ENCODE measurements around the gene NCF4.
A peak's percentile ranks its signal among the peaks of the same experiment; 100 is the strongest.

The NCF4 gene

DNA sequence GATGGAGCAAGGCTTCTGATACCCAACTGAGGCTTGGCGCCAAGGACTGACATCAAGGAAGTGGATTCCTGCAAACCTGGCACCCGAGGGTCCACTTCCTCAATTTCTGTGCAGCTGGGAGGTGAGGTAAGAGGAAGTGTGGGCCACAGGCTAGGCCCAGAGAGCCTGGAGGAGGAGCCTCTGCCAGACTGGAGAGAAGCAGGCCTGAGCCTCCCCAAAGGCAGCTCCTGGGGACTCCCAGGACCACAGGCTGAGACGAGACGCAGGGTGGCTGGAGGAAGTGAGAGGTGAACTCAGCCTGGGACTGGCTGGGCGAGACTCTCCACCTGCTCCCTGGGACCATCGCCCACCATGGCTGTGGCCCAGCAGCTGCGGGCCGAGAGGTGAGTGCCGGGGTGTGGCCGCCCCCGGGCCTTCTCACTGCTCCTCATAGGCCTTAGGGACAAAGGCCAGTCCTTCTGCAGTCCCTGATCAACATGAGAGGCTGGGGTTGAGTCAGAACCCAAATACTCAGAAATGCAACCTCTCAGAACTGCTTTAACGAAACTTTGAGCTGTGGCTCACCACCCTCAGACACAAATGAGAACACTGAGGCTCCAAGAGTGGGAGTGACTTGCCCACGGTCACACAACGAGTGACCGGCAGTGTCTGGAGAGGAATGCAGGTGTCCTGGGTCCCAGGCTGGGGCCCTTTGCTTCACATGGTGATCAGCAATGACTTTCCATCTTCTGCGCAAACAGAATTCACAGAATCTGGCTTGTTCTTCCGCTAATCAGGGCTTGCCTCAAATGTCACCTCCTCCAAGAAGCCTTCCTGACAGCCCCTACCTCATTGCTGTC lies at the start of gene NCF4:
Gene NCF4, plus strand, starts transcription at position 186 of the 839 bp plus-strand sequence. Its CDS starts 166 bp downstream, at position 352.
- no peak for DNase-seq

GRCh38 chr22:36811094-36811800 lies 49.6 kb upstream of the NCF4 start:
- DNase-seq, result no peak

GRCh38 chr22:36814801-36815200 lies 46.0 kb upstream of the NCF4 start:
- no peak for DNase-seq

DNA sequence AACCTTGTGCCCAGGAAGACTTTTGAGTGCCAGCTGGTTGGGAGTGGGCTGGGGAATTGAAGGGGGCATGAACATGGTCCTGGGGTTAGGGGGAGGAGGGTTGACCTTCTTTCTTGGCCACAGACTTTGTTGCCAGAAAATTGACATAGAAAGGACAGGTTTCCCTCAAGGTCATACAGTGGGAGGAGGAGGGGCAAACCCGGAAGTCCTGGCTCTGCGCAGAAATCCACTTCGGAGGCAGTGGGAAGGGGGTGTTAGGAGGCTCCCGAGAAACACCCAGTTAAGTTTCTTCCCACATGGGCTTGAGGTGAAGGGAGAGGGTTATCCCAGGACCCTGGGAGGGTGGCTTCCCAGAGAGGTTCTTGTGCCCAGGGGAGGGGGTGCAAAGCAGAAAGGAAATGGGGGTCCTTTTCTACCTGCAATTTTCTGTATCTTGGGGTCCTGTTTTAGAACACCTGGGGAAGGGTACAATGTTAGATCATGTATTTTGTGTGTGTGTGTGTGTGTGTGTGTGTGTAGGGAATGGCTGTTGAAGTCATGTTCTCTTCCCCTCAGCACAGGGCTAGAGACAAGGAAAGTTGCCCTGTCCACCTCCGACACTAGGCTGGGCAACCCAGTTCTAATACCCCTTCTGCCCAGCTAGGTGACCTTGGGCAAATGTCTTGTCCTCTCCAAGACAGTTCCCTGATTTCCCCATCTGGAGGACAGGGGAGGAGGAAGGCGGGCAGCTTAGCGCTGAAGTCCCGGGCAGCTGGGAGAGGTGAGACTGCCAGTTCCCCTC lies 45.1 kb upstream of the NCF4 start:
- no peak for DNase-seq

DNA sequence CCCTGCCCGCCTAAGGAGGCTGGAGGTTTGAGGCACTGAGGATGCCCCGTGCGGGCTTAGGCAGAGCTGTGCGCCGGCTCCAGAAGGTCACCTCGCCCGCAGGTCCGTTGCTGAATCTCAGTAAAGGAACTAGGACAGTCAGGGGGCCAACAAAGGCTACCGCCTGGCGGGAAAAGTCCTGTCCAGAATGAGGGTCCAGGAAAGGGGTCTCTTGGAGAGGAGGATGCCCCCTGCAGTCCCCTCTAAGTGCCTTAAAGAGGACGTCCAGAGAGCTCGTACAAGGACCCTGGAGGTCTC lies 44.5 kb upstream of the NCF4 start:
- no peak for DNase-seq

GRCh38 chr22:36816636-36817524 lies 43.9 kb upstream of the NCF4 start, which contains the start of gene PVALB:
Gene PVALB (minus strand): TSS chr22:36817035. CDS start chr22:36817005, 30 bp downstream.
- peak in 1 of 2 experiments; percentile 31 for DNase-seq

GRCh38 chr22:36817525-36817848 lies 43.3 kb upstream of the NCF4 start:
- peak in 1 of 2 experiments; percentile 37 for DNase-seq

- DNase-seq, result no peak
Measured at GRCh38 chr22:36818010-36818642, 42.7 kb upstream of the NCF4 start.

DNA sequence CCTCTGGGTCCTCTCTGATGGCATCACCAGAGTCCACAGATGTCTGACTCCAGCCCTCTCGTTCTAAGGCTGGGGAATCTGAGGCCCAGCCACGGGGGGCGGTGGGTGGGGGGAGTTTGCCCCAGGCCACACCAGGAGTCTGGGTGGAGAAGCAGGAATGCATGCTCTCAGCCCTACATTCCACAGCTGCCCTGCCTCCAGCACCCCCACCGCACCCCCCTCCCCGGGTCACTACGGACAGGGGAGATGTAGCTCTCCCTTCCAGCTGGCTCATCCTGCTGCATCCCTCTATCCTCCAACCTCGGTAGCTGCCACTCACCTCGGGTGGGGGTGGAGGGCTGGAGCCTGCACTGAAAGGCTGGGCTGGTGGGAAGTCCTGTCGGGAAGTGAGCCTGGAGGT lies 41.7 kb upstream of the NCF4 start:
- DNase-seq, result no peak

DNA sequence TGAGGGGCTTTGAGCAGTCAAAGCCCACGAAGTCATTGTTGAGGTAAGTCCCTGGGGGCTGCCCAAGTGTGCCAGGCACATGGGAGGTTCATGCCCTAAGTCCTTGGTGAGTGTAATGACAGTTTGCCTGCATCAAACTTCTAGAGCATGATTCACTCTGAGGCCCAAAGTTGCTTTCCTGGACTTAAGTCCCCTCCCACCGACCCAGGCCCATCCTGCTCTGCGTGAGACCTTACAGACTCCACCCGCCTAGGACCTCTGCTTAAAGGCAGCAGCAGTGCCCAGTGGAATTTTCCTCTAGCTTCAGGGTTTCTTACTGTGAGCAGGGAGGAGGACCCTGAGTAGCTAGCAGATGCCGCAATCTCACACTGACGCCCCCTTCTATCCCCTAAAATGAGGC lies 38.2 kb upstream of the NCF4 start:
- no peak for DNase-seq

DNA sequence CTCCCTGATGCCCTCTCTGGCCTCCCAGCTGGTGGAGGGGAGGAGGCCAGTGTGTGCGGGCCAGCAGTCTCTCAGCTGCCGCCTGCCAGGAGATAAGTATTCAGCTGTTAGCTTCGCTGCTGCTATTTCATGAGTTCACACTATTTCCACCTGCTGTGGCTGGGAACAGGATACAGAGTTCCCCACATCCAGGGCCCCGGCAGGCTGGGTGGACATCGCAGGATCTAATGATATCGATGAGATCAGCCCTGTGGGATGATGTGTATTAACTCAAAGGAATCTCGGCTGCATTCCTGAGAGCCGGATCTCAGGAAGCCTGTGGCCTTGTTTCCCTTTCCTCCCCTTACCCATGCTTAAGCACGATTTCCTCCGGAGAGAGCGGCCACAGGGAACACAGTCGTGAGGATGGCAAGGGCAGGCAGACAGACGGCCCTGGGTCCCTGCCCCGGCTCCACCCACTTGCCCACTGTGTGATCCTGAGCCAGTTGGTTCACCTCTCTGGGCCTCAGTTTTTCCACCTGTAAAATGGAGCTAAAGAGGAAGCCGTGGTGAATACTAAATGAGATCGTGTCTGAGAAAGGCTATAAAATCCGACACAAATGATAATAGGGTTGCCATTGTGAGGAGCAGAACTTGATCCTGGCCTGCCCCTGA lies 37.5 kb upstream of the NCF4 start:
- no peak for DNase-seq

- no peak for DNase-seq
Measured at GRCh38 chr22:36824655-36825054, 36.2 kb upstream of the NCF4 start.

DNA sequence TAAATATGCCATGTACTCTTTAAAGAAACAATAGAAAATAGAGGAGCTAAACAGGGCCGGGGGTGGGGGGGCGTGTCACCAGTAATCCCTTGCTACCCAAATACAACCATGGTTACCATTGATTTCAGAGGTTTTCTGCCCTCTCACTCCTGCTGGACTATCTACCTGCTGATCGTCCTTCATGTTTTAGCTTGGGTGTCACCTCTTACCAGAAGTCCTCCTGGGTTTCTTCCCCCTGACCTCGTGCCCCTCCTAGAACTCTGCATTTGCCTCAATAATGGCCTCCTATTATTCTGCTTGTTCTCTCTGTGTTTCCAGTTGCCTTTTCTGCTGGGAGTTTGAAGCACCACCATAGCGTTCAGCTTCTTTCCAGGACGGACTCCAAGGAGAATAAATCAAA lies 34.5 kb upstream of the NCF4 start:
- DNase-seq, result no peak

- no peak for DNase-seq
Measured at GRCh38 chr22:36828815-36829214, 32.0 kb upstream of the NCF4 start.

DNA sequence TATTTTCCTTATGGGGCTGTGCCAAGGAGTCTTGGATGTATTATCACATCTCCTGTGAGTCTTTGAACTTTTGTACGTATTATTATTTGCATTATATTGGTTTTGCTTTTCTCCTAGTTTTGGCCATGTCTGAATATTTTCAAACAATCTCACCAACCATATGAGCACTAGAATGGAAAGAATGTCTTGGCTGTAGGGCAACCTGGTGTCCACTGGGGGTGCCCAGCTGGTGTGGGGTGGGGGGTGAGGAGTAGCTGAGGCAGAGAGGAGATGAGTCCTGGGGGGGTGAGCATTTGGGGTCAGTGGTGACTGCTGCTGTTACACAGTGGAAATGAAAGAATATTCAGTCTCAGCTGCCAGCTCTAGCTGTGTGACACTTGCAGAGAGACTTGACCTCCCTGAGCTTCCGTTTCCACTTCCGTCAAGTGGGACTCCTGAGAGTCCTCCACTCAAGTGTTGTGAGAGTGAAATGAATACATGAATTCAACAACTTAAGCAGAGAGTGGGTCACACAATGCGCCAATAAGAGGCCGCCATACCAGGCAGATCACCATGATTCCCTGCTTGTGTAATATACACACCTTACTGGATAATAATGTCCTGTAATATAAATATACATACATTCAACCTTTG lies 31.3 kb upstream of the NCF4 start:
- no peak for DNase-seq

- DNase-seq, result no peak
Measured at GRCh38 chr22:36830601-36831000, 30.2 kb upstream of the NCF4 start.

GRCh38 chr22:36831206-36831605 lies 29.6 kb upstream of the NCF4 start:
- no peak for DNase-seq

GRCh38 chr22:36831717-36832116 lies 29.1 kb upstream of the NCF4 start:
- DNase-seq, result no peak

- no peak for DNase-seq
Measured at GRCh38 chr22:36833073-36833472, 27.7 kb upstream of the NCF4 start.

DNA sequence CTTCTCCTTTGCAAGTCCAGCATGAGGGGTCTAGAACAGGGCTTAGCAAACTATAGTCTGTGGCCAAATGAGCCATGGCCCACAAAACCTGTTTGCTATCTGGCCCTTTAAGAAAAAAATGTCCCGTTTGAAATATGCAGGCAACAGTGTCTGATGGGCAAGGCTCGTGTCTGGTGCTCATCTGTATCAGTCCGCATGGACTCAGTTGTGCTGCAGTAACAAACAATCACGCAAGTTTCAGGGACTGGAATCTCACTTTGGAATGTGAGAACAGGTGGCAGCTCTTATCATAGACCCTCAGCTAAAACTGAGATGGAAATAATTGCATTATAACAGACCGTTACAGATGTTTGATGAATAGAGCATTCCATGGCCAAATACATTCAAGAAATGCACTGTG lies 24.9 kb upstream of the NCF4 start:
- DNase-seq, result no peak

Data from NCI-H526 (cell line).